ENCODE results near the gene SLC35F6.
A peak's percentile ranks its signal among the peaks of the same experiment; 100 is the strongest.
"Not testable (repeated sequence)": the region's sequence is repeated elsewhere in the genome, so short reads cannot be mapped to it uniquely, and the experiment has no call there.

Gene SLC35F6

DNA sequence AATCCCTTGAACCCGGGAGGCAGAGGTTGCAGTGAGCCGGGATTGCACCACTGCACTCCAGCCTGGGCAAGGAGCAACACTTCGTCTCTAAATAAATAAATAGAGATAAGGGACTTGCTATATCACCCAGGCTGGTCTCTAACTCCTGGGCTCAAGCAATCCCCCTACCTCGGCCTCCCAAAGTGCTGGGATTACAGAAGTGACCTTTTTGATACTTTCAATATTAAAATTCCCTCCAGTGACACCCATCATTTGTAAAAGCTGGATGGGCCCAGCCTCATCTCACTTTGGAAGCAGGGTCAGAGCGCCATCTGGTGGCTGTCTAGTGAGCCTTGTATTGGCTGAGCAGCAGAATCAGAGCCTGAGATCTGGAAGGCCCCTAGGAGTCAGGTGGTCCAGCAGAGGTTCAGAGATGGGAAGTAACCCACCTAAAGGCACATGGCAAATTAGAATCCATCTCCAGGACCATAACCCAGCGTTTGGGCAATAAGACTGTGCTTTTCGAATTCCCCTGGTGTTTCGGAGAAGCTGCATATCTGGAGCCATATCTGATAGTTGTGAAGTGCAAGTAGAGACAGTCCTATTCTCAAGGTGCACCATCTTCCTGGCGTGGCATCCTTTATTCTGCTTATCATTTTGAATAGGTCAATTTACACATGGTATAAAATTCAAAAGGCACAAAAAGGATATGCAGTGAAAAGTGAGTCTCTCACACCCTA is 18.3 kb upstream of the SLC35F6 start:
- no peak overlapping the region for H3K27ac ChIP-seq
- no peak overlapping the region for H3K4me3 ChIP-seq (ENCODE audit: low read depth, low read length)
- peak; percentile 77 for DNase-seq
- no peaks in the 10 kb centered on the region for H3K27me3 ChIP-seq (replicated peaks)
- in situ Hi-C loops (cut with HindIII; ENCODE audit: low pct_ligation_motif_present, low sequenced_read_pairs): no loop called here
- no peaks in the 10 kb centered on the region for H3K36me3 ChIP-seq (replicated peaks)
- TF ChIP-seq, protein P1, sequence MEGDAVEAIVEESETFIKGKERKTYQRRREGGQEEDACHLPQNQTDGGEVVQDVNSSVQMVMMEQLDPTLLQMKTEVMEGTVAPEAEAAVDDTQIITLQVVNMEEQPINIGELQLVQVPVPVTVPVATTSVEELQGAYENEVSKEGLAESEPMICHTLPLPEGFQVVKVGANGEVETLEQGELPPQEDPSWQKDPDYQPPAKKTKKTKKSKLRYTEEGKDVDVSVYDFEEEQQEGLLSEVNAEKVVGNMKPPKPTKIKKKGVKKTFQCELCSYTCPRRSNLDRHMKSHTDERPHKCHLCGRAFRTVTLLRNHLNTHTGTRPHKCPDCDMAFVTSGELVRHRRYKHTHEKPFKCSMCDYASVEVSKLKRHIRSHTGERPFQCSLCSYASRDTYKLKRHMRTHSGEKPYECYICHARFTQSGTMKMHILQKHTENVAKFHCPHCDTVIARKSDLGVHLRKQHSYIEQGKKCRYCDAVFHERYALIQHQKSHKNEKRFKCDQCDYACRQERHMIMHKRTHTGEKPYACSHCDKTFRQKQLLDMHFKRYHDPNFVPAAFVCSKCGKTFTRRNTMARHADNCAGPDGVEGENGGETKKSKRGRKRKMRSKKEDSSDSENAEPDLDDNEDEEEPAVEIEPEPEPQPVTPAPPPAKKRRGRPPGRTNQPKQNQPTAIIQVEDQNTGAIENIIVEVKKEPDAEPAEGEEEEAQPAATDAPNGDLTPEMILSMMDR (IDR thresholded peaks at IDR 0.05; ENCODE audit: low read depth, low read length, missing control alignments): peak; percentile 95

DNA sequence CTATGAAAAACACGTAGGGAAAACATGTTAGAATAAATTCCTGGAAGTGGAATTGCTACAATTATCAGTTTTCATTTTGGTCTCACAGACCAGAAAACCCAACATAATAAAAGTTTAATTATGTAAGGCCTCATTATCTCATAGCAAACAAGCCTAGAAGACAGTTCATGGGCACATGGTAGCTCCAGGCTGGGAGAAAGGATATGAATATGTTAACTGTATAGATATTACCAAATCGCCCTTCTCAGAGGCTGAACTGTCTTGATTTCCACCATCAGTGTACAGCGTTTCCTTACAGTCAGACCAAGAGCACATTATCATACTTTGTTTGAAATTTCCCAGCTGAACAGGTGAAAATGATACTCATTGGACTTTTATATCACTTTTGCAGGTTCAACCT is 17.1 kb upstream of the SLC35F6 start:
- no peak for DNase-seq
- Histone ChIP-seq H3K4me3 (ENCODE audit: low read depth, low read length) (no peak overlapping the region), H3K27me3 (replicated peaks) (no peaks in the 10 kb centered on the region), H3K36me3 (replicated peaks) (no peaks in the 10 kb centered on the region), H3K27ac (no peak overlapping the region)
- TF ChIP-seq, protein P1 (IDR thresholded peaks at IDR 0.05; ENCODE audit: low read depth, low read length, missing control alignments): no peak
- in situ Hi-C loops (cut with HindIII; ENCODE audit: low pct_ligation_motif_present, low sequenced_read_pairs): no loop called here

DNA sequence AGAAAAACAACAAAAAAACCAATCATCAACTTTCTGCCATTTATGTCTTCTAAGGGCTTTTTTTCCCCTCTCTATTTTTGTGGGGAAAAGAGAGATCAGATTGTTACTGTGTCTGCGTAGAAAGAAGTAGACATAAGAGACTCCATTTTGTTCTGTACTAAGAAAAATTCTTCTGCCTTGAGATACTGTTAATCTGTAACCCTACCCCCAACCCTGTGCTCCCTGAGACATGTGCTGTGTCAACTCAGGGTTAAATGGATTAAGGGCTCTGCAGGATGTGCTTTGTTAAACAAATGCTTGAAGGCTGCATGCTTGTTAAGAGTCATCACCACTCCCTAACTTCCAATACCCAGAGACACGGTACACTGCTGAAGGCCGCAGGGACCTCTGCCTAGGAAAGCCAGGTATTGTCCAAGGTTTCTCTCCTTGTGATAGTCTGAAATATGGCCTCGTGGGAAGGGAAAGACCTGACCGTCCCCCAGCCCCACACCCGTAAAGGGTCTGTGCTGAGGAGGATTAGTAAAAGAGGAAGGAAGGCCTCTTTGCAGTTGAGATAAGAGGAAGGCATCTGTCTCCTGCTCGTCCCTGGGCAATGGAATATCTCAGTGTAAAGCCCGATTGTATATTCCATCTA is 14.2 kb upstream of the SLC35F6 start:
- H3K4me3 ChIP-seq (ENCODE audit: low read depth, low read length); H3K27me3 ChIP-seq (replicated peaks); H3K36me3 ChIP-seq (replicated peaks); DNase-seq; H3K27ac ChIP-seq: not testable (repeated sequence)
- in situ Hi-C loops (cut with HindIII; ENCODE audit: low pct_ligation_motif_present, low sequenced_read_pairs): loop anchor here (25.0 kb wide), 1 partner anchor 163 kb away; no protein-coding TSS in a partner anchor

DNA sequence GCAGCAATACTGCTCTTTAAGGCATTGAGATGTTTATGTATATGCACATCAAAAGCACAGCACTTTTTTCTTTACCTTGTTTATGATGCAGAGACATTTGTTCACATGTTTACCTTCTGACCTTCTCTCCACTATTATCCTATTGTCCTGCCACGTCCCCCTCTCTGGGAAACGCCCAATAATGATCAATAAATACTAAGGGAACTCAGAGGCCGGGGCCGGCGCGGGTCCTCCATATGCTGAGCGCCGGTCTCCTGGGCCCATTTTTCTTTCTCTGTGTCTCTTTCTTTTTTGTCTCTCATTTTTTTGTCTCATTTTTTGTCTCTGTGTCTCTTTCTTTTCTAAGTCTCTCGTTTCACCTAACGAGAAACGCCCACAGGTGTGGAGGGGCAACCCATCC is 13.6 kb upstream of the SLC35F6 start:
- in situ Hi-C loops (cut with HindIII; ENCODE audit: low pct_ligation_motif_present, low sequenced_read_pairs): loop anchor here (25.0 kb wide), 1 partner anchor 163 kb away; no protein-coding TSS in a partner anchor
- not testable (repeated sequence) for DNase-seq; H3K4me3 ChIP-seq (ENCODE audit: low read depth, low read length)

DNA sequence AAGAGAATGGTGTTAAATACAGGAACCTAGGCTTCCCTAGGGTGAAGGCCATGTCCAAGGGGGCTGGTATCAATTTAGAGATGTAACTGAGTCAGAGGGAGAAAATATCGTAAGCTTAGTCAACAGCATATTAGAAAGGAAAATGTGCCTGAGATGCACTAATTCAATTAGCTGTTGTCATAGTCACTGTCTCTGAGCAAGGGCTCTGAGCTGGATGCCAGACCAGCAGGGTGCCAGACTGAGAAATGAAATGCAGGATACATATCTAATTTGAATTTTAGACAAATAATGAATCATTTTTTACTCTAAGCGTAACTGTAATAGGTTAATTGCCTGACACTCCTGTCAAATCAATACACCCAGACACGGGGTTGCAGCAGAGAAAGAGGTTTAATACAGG is 11.4 kb upstream of the SLC35F6 start:
- TF ChIP-seq, protein P1 (IDR thresholded peaks at IDR 0.05; ENCODE audit: low read depth, low read length, missing control alignments): no peak
- H3K27ac ChIP-seq: no peak overlapping the region

More for the DNA sequence above, 13.6 kb upstream of the SLC35F6 start:
- not testable (repeated sequence) for H3K36me3 ChIP-seq (replicated peaks); H3K27me3 ChIP-seq (replicated peaks); H3K27ac ChIP-seq

GRCh38 chr2:26754539-26754938 is 9.5 kb upstream of the SLC35F6 start:
- Histone ChIP-seq H3K27me3 (replicated peaks) (peaks cover 2% of the 10 kb centered on the region), H3K27ac (no peak overlapping the region), H3K36me3 (replicated peaks) (no peaks in the 10 kb centered on the region), H3K4me3 (ENCODE audit: low read depth, low read length) (no peak overlapping the region)
- TF ChIP-seq, protein P1 (IDR thresholded peaks at IDR 0.05; ENCODE audit: low read depth, low read length, missing control alignments): no peak
- in situ Hi-C loops (cut with HindIII; ENCODE audit: low pct_ligation_motif_present, low sequenced_read_pairs): loop anchor here (25.0 kb wide), 1 partner anchor 167 kb away; no protein-coding TSS in a partner anchor
- no peak for DNase-seq

More for the DNA sequence above, 11.4 kb upstream of the SLC35F6 start:
- in situ Hi-C loops (cut with HindIII; ENCODE audit: low pct_ligation_motif_present, low sequenced_read_pairs): loop anchor here (25.0 kb wide), 1 partner anchor 165 kb away; no protein-coding TSS in a partner anchor
- no peak for DNase-seq
- Histone ChIP-seq H3K36me3 (replicated peaks) (no peaks in the 10 kb centered on the region), H3K27me3 (replicated peaks) (peaks cover 2% of the 10 kb centered on the region), H3K4me3 (ENCODE audit: low read depth, low read length) (no peak overlapping the region)
